Ishikawa (cell line): ENCODE measurements around the gene SLCO4A1.
A peak's percentile ranks its signal among the peaks of the same experiment; 100 is the strongest.

Experiments
- CEBPB ChIP-seq: IDR thresholded peaks from 2 replicates; pipeline ENCODE4 v1.6.1; 2012
- CREB1 ChIP-seq: IDR thresholded peaks from 2 replicates; pipeline ENCODE4 v1.6.1; 2012; ENCODE audit warnings: low read depth
- EGR1 ChIP-seq: IDR thresholded peaks from 2 replicates; pipeline ENCODE4 v1.6.1; 2012
- EP300 ChIP-seq: IDR thresholded peaks from 2 replicates; pipeline ENCODE4 v1.6.1; 2012; ENCODE audit warnings: borderline replicate concordance
- FOXM1 ChIP-seq: IDR thresholded peaks from 2 replicates; pipeline ENCODE4 v1.6.1; 2012; ENCODE audit warnings: low read depth, borderline replicate concordance
- NFIC ChIP-seq: IDR thresholded peaks from 2 replicates; pipeline ENCODE4 v1.6.1; 2012
- RAD21 ChIP-seq: IDR thresholded peaks from 2 replicates; pipeline ENCODE4 v1.6.1; 2012; ENCODE audit warnings: low read depth
- TCF12 ChIP-seq: IDR thresholded peaks from 2 replicates; pipeline ENCODE4 v1.6.1; 2012; ENCODE audit warnings: low read depth
- TEAD4 ChIP-seq: IDR thresholded peaks from 2 replicates; pipeline ENCODE4 v1.6.1; 2012
- YY1 ChIP-seq: IDR thresholded peaks from 2 replicates; pipeline ENCODE4 v1.6.1; 2012; ENCODE audit warnings: low read depth
- ZBTB7A ChIP-seq: IDR thresholded peaks from 2 replicates; pipeline ENCODE4 v1.6.1; 2012; ENCODE audit warnings: low read depth
- TF ChIP-seq, protein P1 (sequence below): IDR thresholded peaks from 2 replicates; pipeline ENCODE4 v1.6.1; 2012
- TF ChIP-seq, protein P2 (sequence below): IDR thresholded peaks from 2 replicates; pipeline ENCODE4 v1.6.1; 2012
- TF ChIP-seq, protein P3 (sequence below): IDR thresholded peaks from 2 replicates; pipeline ENCODE4 v1.6.1; 2012; ENCODE audit warnings: low read depth, mild to moderate bottlenecking

Gene SLCO4A1

DNA sequence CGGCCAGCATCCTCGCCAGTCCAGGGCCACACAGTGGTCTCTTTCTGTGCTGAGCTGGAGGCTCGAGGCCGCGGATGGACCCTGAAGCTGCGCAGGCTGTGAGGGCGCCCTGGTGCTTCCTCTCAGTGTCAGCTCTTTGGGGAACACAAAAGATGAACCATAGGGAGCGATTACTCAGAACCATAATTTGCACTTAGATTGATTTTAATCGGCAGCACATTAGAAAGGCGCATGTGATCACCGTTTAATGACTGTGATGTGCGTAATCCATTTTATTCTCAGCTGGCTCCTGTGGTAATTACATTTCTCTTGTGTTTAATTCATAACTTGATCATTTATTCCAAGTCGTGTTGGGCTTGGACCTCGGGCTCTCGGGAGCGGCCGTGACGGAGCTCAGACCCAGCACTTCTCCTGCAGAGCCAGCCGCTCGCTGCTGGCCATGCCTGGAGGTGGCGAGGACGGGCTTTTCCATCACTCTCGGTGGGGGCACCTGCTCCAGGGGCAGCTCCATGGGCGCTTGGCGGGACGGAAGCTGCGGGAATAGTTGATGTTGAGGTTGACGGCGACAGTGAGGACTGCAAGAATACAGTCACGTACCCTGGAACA lies 40.7 kb downstream of the SLCO4A1 start:
- TF ChIP-seq, protein P1, sequence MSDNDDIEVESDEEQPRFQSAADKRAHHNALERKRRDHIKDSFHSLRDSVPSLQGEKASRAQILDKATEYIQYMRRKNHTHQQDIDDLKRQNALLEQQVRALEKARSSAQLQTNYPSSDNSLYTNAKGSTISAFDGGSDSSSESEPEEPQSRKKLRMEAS = no peak
- TF ChIP-seq RAD21 (no peak), FOXM1 (no peak), EP300 (no peak), CEBPB (no peak), NFIC (no peak), TCF12 (no peak), CREB1 (no peak), YY1 (no peak)
- TF ChIP-seq, protein P2, sequence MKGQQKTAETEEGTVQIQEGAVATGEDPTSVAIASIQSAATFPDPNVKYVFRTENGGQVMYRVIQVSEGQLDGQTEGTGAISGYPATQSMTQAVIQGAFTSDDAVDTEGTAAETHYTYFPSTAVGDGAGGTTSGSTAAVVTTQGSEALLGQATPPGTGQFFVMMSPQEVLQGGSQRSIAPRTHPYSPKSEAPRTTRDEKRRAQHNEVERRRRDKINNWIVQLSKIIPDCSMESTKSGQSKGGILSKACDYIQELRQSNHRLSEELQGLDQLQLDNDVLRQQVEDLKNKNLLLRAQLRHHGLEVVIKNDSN = no peak
- TF ChIP-seq, protein P3, sequence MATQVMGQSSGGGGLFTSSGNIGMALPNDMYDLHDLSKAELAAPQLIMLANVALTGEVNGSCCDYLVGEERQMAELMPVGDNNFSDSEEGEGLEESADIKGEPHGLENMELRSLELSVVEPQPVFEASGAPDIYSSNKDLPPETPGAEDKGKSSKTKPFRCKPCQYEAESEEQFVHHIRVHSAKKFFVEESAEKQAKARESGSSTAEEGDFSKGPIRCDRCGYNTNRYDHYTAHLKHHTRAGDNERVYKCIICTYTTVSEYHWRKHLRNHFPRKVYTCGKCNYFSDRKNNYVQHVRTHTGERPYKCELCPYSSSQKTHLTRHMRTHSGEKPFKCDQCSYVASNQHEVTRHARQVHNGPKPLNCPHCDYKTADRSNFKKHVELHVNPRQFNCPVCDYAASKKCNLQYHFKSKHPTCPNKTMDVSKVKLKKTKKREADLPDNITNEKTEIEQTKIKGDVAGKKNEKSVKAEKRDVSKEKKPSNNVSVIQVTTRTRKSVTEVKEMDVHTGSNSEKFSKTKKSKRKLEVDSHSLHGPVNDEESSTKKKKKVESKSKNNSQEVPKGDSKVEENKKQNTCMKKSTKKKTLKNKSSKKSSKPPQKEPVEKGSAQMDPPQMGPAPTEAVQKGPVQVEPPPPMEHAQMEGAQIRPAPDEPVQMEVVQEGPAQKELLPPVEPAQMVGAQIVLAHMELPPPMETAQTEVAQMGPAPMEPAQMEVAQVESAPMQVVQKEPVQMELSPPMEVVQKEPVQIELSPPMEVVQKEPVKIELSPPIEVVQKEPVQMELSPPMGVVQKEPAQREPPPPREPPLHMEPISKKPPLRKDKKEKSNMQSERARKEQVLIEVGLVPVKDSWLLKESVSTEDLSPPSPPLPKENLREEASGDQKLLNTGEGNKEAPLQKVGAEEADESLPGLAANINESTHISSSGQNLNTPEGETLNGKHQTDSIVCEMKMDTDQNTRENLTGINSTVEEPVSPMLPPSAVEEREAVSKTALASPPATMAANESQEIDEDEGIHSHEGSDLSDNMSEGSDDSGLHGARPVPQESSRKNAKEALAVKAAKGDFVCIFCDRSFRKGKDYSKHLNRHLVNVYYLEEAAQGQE = no peak

DNA sequence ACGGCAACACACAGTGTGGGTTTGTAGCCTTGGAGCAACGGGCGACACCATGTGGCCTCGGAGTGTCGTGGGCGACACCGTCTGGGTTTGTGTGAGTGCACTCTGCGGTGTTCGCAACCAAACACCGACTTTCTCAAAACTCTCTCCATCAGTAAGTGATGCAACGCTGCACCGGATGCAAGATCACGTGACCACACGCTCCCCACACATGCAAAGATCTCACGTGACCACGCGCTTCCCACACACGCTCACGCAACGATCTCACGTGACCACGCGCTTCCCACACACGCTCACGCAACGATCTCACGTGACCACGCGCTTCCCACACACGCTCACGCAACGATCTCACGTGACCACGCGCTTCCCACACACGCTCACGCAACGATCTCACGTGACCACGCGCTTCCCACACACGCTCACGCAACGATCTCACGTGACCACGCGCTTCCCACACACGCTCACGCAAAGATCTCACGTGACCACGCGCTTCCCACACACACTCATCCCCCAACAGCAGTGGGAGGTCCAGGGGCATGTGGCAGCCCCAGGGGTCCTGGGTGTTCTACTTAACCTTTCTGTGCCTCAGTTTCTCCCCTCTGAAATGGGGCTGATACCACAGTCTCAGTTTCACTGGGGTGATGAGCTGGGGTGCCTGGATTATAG lies 41.5 kb downstream of the SLCO4A1 start:
- TF ChIP-seq, protein P2 = peak; percentile 50

DNA sequence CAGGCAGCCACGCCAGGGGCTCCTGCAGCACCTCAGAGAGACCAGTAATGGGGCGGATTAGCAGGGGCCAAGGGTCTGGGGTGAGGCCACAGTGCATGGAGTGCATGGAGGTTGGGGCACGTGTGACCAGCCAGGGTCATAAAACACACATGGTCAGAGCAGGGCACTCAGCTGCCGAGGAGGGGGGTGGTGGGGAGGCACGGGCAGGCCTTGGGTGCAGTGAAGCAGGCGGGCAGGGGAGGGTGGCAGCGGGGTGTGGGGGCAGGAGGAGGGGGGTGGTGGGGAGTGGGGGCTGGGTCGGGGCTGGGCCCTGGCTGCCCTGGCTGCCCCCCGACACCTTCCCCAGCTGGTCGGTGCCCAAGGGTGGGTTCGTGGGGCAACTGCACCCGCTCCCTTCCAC lies 42.7 kb downstream of the SLCO4A1 start:
- no peak for TF ChIP-seq CREB1
- TF ChIP-seq NFIC = no peak
- no peak for TF ChIP-seq TEAD4
- TF ChIP-seq ZBTB7A = no peak
- TF ChIP-seq EP300 = no peak
- no peak for TF ChIP-seq CEBPB
- TF ChIP-seq, protein P3 = no peak
- TF ChIP-seq, protein P1 = no peak
- no peak for TF ChIP-seq FOXM1
- TF ChIP-seq, protein P2 = no peak

DNA sequence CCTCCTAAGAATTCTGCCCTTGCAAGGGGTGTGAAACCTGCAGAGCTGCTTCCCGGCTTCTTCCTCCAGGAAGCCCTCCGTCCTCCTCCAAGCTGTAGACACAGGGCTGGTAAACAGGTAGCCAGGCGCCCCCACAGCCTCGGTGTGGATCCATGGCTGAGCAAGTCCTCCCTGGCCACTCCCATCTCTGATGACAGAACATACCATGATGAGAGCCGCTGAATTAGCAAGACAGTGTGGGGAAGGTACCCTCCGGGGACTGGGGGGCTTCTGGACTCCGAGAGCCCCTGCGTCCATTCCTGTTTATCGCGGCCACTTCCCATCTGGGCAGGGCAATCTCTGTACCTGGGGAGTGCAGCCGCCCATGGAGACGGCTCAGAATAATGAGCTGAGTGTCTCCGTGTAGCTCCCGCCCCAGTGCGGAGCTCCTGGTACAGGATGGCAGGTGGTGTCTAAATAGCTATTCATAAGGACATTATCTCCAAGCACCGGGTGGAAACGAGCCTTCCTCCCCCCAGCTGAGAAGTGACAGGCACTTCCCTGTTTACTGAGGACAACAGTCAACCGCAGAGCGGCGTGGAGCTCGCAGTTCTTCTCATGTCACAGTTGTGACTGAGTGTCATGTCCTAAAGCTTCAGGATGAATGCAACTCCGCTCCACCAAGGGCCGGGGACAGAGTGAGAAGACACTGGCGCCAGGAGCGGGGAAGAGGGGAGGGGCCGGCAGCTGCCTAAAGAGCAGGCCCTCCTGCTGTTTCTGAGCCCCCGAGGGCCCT lies 43.7 kb downstream of the SLCO4A1 start:
- TF ChIP-seq TEAD4 (no peak), FOXM1 (no peak), TCF12 (no peak), CEBPB (no peak), ZBTB7A (no peak), YY1 (no peak), EGR1 (no peak)
- TF ChIP-seq, protein P2 = no peak
